Measurements from ENCODE around the gene LRRK1. TPM values are rescaled to one million over a fixed set of nuclear protein-coding genes. Genes with fewer than 3 reads are reported as not detected.

The LRRK1 gene
- total RNA-seq, 1 donor from 2014 or later: 21.1 TPM

- intact Hi-C loops (cut with DNase I): no loop called here
- Histone ChIP-seq H3K27me3 (no peaks in the 10 kb centered on the region), H3K4me3 (no peak overlapping the region), H3K9me3 (no peaks in the 10 kb centered on the region), H3K27ac (no peak overlapping the region), H3K36me3 (peaks cover 0 to 36% of the 10 kb centered on the region in 2 donors), H3K4me1 (peaks cover 8% of the 10 kb centered on the region)
- no peak for TF ChIP-seq POLR2AphosphoS5 (IDR thresholded peaks at IDR 0.05; ENCODE audit: insufficient read depth in 1 of 2, low read depth in 1 of 2)
- no peak for TF ChIP-seq POLR2A (IDR thresholded peaks at IDR 0.05)
- TF ChIP-seq, protein P1, sequence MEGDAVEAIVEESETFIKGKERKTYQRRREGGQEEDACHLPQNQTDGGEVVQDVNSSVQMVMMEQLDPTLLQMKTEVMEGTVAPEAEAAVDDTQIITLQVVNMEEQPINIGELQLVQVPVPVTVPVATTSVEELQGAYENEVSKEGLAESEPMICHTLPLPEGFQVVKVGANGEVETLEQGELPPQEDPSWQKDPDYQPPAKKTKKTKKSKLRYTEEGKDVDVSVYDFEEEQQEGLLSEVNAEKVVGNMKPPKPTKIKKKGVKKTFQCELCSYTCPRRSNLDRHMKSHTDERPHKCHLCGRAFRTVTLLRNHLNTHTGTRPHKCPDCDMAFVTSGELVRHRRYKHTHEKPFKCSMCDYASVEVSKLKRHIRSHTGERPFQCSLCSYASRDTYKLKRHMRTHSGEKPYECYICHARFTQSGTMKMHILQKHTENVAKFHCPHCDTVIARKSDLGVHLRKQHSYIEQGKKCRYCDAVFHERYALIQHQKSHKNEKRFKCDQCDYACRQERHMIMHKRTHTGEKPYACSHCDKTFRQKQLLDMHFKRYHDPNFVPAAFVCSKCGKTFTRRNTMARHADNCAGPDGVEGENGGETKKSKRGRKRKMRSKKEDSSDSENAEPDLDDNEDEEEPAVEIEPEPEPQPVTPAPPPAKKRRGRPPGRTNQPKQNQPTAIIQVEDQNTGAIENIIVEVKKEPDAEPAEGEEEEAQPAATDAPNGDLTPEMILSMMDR (IDR thresholded peaks at IDR 0.05): no peak
- DNase-seq (ENCODE audit: extremely low spot score in 2 of 2): peak in 1 of 2 donors; percentile 52
Observed at GRCh38 chr15:101054991-101055390, 135.8 kb downstream of the LRRK1 start.

- Histone ChIP-seq H3K27ac (no peak overlapping the region), H3K27me3 (no peaks in the 10 kb centered on the region), H3K36me3 (peaks cover 0 to 36% of the 10 kb centered on the region in 2 donors), H3K4me3 (no peak overlapping the region), H3K4me1 (peaks cover 6% of the 10 kb centered on the region), H3K9me3 (no peaks in the 10 kb centered on the region)
- no peak for TF ChIP-seq POLR2A (IDR thresholded peaks at IDR 0.05)
- peak in 1 of 2 donors; percentile 58 for DNase-seq (ENCODE audit: extremely low spot score in 2 of 2)
- intact Hi-C loops (cut with DNase I): no loop called here
Observed at GRCh38 chr15:101055411-101055810, 136.3 kb downstream of the LRRK1 start.

GRCh38 chr15:101056366-101057334, 137.5 kb downstream of the LRRK1 start:
- Histone ChIP-seq H3K4me1 (no peaks in the 10 kb centered on the region), H3K27me3 (no peaks in the 10 kb centered on the region), H3K4me3 (no peak overlapping the region), H3K36me3 (peaks cover 0 to 46% of the 10 kb centered on the region in 2 donors), H3K9me3 (no peaks in the 10 kb centered on the region), H3K27ac (no peak overlapping the region)
- intact Hi-C loops (cut with DNase I): no loop called here
- TF ChIP-seq, protein P1 (IDR thresholded peaks at IDR 0.05): no peak
- TF ChIP-seq POLR2AphosphoS5 (IDR thresholded peaks at IDR 0.05; ENCODE audit: insufficient read depth in 1 of 2, low read depth in 1 of 2): no peak
- no peak for TF ChIP-seq POLR2A (IDR thresholded peaks at IDR 0.05)
- peak; percentile 58 to 82 for DNase-seq (ENCODE audit: extremely low spot score in 2 of 2)

- Histone ChIP-seq H3K27me3 (no peaks in the 10 kb centered on the region), H3K9me3 (no peaks in the 10 kb centered on the region), H3K27ac (no peak overlapping the region), H3K4me1 (no peaks in the 10 kb centered on the region), H3K36me3 (peaks cover 0 to 43% of the 10 kb centered on the region in 2 donors), H3K4me3 (no peak overlapping the region)
- intact Hi-C loops (cut with DNase I): no loop called here
- TF ChIP-seq POLR2AphosphoS5 (IDR thresholded peaks at IDR 0.05; ENCODE audit: insufficient read depth in 1 of 2, low read depth in 1 of 2) (no peak), POLR2A (IDR thresholded peaks at IDR 0.05) (no peak)
- TF ChIP-seq, protein P1 (IDR thresholded peaks at IDR 0.05): no peak
- peak; percentile 43 to 60 for DNase-seq (ENCODE audit: extremely low spot score in 2 of 2)
Observed at GRCh38 chr15:101057841-101058407, 138.8 kb downstream of the LRRK1 start.

DNA sequence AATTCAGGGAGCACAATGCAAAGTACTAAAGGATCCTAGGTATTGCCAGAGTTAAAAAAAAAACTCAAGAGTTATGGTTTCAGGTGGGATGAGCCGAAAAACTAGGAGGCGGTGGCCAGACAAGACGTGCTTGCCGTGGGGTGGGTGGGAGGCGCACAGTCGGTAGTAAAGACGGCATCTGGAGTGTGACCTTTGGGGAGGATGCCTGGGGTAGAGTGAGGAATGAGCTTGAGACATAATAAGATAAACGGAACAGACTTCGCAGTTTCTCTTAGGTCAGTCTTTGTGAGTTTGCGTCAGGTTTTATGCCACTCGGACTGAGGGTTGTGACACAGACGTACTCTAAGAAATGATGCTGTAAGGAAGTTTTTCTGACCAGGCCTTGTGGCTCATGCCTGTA, 139.6 kb downstream of the LRRK1 start:
- intact Hi-C loops (cut with DNase I): no loop called here
- Histone ChIP-seq H3K27me3 (no peaks in the 10 kb centered on the region), H3K9me3 (no peaks in the 10 kb centered on the region), H3K27ac (no peak overlapping the region), H3K4me3 (no peak overlapping the region), H3K36me3 (peaks cover 0 to 36% of the 10 kb centered on the region in 2 donors), H3K4me1 (no peaks in the 10 kb centered on the region)
- TF ChIP-seq POLR2AphosphoS5 (IDR thresholded peaks at IDR 0.05; ENCODE audit: insufficient read depth in 1 of 2, low read depth in 1 of 2): no peak
- no peak for TF ChIP-seq POLR2A (IDR thresholded peaks at IDR 0.05)
- TF ChIP-seq, protein P1 (IDR thresholded peaks at IDR 0.05): no peak
- DNase-seq (ENCODE audit: extremely low spot score in 2 of 2): peak; percentile 47 to 74
